Daoy (cell line): Measurements from ENCODE around the gene DIS3L2. TPM values are rescaled to one million over a fixed set of nuclear protein-coding genes. Genes with fewer than 3 reads are reported as not detected.

Source experiments
- DNase-seq: peaks from one replicate; pipeline ENCODE4 v3.0.0-alpha.2; 2015; ENCODE audit warnings: low read depth
- total RNA-seq: library from RNA; depleted of rRNA; stranded (reverse); fragments of >200 nt; shearing (Covaris generic); gene quantifications from 2 replicates; pipeline ENCODE4 v1.2.3, GENCODE V29; 2014

The DIS3L2 gene
- total RNA-seq, 1 experiment from 2014 or later: 22.3 TPM

DNA sequence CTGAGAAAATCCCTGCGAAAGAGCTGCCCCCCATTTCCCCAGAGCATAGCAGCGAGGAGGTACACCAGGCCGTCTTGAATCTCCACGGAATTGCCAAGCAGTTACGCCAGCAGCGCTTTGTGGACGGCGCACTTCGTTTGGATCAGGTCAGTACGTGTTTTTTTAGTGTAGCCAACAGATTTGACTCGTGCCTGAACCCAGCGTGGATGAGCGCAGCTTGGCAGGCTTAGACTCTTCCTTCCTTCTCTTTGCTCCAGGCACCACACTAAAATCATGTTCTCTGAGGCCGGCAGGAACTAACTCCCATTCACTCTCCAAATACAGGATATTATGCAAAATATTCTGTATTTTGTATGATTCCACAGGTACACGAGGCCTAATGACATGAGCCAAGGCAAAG is 301.8 kb downstream of the DIS3L2 start:
- DNase-seq: no peak

GRCh38 chr2:232264081-232264480 is 302.6 kb downstream of the DIS3L2 start:
- no peak for DNase-seq

GRCh38 chr2:232265329-232265728 is 303.8 kb downstream of the DIS3L2 start:
- no peak for DNase-seq

DNA sequence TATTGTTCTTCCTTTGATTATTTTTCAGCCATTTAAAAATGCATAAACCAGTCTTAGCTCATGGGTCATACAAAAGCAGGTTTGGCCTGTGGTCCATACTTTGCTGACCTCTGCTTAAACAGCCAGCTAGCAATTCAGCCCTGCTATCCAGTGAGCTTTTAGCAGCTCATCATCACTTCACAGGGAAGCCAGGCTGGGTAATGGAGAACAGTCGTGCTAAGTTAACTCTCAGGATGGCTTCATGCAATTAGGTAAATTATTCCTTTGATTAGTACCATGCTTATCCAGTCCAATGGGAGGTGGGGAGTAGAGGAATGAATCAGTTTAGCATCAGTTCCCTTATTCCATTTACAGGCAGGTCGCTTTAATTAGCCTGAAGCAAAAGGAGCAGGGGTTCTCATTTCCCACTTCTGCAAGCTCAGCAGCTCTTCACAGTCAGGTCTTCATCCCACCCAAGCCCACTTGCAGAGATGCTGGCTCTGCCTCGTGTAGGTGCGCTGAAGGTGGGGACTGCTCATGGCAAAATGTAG is 307.2 kb downstream of the DIS3L2 start:
- no peak for DNase-seq

DNA sequence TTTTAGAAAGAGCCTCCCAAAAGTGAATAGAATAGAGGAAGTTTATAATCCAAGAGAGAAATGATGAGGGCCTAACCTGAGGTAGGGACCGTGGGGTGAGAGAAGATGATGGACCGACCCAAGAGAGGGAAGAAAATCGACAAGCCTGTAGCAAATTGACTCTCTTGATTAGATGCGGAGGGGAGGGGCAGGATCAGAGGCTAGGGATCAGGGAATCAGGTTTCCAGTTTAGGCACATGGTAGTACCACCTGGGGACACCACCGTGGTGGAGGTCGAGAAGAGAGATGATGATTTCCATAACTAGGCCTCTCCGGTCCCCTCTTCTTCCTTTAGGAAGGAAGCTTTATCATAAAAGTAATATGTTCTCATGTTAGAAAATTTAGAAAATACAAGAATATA is 308.4 kb downstream of the DIS3L2 start:
- no peak for DNase-seq

DNA sequence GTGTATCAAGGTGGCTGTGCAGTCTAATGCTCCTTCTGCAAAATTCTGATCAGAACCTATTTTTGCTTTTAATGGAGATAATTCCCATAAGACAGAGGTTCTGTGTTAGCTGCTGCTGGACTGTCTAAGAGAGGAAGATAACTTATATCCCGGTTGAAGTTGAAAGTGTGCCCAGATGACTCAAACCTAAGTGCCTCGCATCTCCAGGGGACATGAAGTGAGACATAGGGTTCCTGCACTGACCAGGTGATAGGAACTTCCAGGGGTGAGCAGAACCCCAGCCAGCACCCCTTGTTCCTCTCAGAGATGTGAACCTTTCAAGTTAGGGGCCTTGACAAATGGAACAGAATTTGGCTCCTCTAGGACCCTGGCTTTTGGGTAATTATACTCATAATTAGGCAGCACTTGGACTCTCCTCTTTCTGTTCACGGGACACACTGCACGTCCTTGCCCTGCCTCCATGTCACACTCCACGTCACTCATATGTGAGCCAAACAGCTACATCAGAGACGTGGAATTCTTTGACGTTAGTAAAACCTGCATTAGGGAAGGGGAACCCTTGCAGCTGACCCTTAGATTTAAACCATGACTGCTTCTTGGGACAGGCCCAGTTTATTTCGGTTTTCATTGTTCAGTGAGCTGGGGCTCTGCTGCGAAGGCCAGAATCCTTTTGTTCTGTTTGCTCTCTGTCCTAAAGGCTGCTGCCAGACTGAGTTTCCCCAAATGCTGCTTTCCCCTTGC is 312.6 kb downstream of the DIS3L2 start:
- DNase-seq: no peak

DNA sequence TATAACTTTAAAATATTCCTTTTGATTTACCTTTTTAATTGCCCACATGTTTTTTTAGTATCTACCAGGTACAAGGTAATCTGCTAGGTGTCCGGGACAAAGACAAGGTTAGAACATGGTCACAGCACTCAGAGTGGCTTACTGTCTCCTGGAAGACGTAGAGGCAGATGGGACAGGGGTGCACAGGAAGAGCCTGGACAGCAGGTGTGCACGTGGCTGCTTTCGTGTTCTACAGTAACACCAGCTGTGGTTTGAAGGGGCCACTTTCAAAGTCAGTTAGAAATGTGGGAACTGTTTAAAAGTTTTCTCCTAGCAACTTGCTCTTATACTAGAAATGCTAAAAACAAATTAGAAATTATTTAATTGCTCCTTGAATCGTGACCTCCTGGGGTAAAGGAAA is 314.2 kb downstream of the DIS3L2 start:
- DNase-seq: no peak

GRCh38 chr2:232276084-232276732 is 314.7 kb downstream of the DIS3L2 start:
- DNase-seq: no peak

- no peak for DNase-seq
Measured at GRCh38 chr2:232276733-232277313, 315.3 kb downstream of the DIS3L2 start.

GRCh38 chr2:232278534-232278933 is 317.0 kb downstream of the DIS3L2 start:
- DNase-seq: no peak

GRCh38 chr2:232280341-232280740 is 318.8 kb downstream of the DIS3L2 start:
- DNase-seq: no peak

- DNase-seq: no peak
Measured at GRCh38 chr2:232281858-232282507, 320.5 kb downstream of the DIS3L2 start.

DNA sequence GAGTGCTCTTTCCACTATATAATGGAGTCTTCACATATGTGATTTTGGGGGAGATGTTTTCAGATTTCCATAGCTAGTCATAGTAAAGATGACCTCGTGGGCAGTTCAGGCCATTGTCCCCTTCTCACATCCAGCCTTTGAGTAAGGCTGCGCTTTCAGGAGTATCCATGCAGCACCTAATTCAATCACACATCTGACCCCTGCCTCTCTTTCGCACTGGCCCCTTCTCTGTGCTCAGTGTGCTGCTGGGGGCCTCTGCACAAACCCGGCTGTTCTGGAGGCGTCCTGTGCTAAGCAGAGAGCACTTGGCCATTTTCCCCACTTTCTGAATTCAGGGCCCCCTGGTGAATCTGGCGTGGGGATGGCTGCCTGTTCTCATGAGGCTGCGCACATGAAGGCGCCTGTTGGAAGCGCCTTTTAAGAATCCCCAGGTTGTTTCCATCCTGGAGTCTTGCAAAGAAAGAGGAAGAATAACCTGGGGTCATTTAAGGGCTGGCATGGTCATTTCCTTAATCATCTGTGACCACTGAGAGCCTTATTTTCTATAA is 321.1 kb downstream of the DIS3L2 start:
- no peak for DNase-seq

DNA sequence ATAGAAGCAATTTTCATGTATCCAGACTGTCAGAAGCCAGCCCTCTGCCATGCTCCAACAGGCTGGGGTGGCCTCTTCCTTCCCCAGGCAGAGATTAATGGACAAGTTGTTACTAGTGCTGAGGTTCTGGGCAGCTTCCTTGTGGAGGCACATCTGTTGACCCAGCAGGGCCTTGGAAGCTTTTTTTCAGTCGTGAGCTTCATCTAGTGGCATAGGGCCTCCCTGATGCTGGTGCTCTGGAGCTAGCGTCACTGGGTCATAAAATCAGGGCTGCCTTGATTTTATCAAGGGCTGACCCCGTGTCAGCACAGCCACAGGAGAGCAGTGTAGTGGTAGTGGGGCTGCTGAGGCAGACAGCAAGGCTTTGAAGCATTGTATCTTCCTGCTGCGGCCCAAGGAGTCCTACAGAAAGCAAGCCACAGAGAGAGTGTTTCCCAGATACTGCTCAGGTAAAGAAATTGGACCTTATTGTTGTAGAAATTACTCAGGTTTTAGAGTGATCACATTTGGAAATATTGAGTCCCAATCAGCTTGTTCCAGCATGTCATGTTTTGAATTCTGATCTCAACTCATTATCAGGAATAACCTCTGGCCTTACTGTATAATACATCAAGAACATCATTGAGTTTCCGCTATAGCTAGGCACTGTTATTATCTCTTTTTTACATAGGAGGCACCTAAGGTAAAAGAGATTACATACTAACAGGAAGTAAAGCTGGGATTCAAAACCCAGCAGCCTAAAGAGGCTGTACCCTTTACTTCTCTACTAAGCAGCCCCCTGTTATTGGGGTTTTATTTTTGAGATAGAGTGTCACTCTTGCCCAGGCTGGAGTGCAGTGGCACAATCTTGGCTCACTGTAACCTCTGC is 324.7 kb downstream of the DIS3L2 start:
- DNase-seq: no peak

- DNase-seq: no peak
Measured at GRCh38 chr2:232287316-232287715, 325.8 kb downstream of the DIS3L2 start.

- DNase-seq: no peak
Measured at GRCh38 chr2:232288489-232289030, 327.0 kb downstream of the DIS3L2 start.

DNA sequence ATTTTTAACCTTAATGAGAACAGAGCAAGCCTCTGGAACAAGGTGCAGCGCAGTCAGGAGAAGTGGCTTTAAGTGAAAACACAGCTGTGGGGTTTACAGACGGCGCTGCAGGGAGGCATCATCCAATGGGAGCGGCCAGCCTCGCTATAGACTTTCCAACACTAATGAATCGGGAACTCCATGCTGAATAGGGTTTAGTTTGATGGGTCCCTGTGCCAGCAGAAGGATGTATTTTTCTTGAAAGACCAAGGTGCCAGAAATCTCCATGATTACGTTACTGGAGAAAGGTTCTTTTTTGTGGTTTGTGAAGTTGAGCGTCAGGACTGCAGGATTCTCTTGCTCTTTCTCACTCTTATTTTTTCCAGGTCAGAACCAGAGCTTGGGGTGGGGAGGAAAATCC is 329.2 kb downstream of the DIS3L2 start:
- no peak for DNase-seq

GRCh38 chr2:232291343-232291742 is 329.8 kb downstream of the DIS3L2 start:
- DNase-seq: no peak

DNA sequence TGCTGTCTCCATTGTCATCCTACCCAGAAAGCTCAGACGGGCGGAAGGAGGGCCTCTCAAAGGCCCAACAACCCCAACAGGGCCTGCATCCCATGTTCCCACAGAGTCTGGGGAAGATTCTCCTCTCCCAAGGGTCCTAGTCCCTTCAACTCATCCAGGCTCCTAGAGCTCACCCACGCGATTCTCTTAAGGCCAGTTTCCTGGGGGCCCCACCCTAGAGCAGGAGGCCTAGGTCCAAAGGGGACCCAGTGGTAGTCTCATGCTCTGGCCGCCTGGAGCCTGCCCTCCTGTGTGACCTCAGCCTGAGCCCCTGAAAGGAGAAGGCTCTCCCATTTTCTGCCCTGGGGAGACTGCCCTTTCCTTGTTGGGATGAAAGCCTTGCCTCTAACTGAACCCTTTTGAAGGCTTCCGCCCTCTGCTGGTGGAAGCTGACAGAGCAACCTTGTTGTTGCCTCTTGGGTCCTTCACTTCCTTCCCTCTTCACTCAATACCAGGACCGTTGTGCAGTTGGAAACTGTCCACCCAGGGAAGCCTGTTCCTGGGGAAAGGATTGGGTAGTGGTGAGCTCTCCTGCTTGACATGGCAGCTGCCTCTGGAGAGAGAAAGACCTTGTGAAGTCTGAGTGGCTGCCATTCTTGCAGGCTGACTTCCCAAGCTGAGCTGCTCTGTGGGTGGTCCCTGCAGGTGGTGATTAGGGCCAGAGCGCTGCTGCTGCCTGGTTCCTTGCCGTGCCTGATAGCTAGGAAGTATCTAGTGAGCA is 331.1 kb downstream of the DIS3L2 start:
- peak; percentile 57 for DNase-seq

DNA sequence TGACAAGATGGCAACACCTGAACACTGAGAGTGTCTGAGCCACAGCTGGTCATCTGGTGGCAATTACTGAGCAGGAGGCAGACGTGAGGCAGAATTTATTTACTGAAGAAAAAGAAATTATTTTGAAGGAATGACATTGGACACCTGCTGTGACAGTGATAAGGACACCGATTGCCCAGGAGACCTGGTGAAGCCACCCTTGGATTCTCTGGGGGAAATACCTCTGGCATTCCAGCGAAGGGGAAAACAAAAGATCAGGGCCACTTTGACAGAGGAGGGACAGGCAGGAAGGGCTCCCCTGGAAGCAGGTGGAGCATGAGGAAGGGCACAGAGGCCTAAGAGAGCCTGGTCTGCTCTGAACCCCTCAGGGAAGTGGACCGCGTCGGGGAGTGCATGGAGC is 331.7 kb downstream of the DIS3L2 start:
- no peak for DNase-seq
